ENCODE results near the gene IL22.

GRCh38 chr12:68264857-68265256 is 11.5 kb upstream of the IL22 start:
- TF ChIP-seq CTCF (conservative IDR thresholded peaks at IDR 0.05; ENCODE audit: low read length): no peak
- TF ChIP-seq EZH2phosphoT487 (IDR thresholded peaks at IDR 0.05; ENCODE audit: borderline replicate concordance): no peak

Measured in Loucy (cell line).